Smooth muscle cell (in vitro differentiated cells): Measurements from ENCODE around the gene LRRC75A. TPM values are rescaled to one million over a fixed set of nuclear protein-coding genes. Genes with fewer than 3 reads are reported as not detected.

Experiments
- DNase-seq: peaks from one replicate; lab custom pipeline; 2025; ENCODE audit not compliant: unreplicated experiment; lab: John Stamatoyannopoulos, UW
- H2AFZ ChIP-seq: fragments of 200-600 bp; sonication (generic); 2 replicates; pipeline ENCODE4 v1.6.0; 2016; ENCODE audit warnings: antibody characterized with exemption, low read depth, mild to moderate bottlenecking
- H3F3A ChIP-seq: fragments of 200-600 bp; sonication (generic); 2 replicates; pipeline ENCODE4 v1.6.0; 2017; ENCODE audit warnings: antibody characterized with exemption, low read depth
- H3K27ac ChIP-seq: fragments of 200-600 bp; sonication (generic); 2 replicates; pipeline ENCODE4 v1.5.1; 2016; ENCODE audit warnings: low read depth, mild to moderate bottlenecking
- H3K27me3 ChIP-seq: fragments of 200-600 bp; sonication (generic); 2 replicates; pipeline ENCODE4 v1.6.1; 2016; ENCODE audit warnings: low read depth, mild to moderate bottlenecking
- H3K36me3 ChIP-seq: fragments of 200-600 bp; sonication (generic); 2 replicates; pipeline ENCODE4 v1.5.1; 2016; ENCODE audit warnings: low read depth
- H3K4me1 ChIP-seq: fragments of 200-600 bp; sonication (generic); 2 replicates; pipeline ENCODE4 v1.5.1; 2016; ENCODE audit warnings: low read depth
- H3K4me2 ChIP-seq: fragments of 200-600 bp; sonication (generic); 2 replicates; pipeline ENCODE4 v1.6.0; 2016; ENCODE audit warnings: mild to moderate bottlenecking
- H3K4me3 ChIP-seq: fragments of 200-600 bp; sonication (generic); 2 replicates; pipeline ENCODE4 v1.5.1; 2016; ENCODE audit warnings: mild to moderate bottlenecking
- H3K79me2 ChIP-seq: fragments of 200-600 bp; sonication (generic); 2 replicates; pipeline ENCODE4 v1.6.0; 2016; ENCODE audit warnings: low read depth, mild to moderate bottlenecking
- H3K9ac ChIP-seq: fragments of 200-600 bp; sonication (generic); 2 replicates; pipeline ENCODE4 v1.6.0; 2016; ENCODE audit warnings: low read depth
- H3K9me3 ChIP-seq: fragments of 200-600 bp; sonication (generic); replicated peaks from 2 replicates; pipeline ENCODE4 v1.5.1; 2016; ENCODE audit warnings: low read depth
- H4K20me1 ChIP-seq: fragments of 200-600 bp; sonication (generic); 2 replicates; pipeline ENCODE4 v1.6.0; 2016; ENCODE audit warnings: low read depth
- CTCF ChIP-seq: fragments of 200-600 bp; sonication (generic); IDR thresholded peaks from 2 replicates; pipeline ENCODE4 v1.5.1; 2017; ENCODE audit warnings: borderline replicate concordance, mild to moderate bottlenecking, antibody characterized with exemption; ENCODE audit not compliant: insufficient read depth, poor library complexity, severe bottlenecking
- WGBS: methylation state at CpG from one replicate; pipeline ENCODE4 v1.1.7; 2016; ENCODE audit warnings: low lambda C conversion rate; 5-methylcytosine and 5-hydroxymethylcytosine counted together
- polyA plus RNA-seq: library from polyadenylated mRNA; unstranded; fragments of >200 nt; fragmentation: Nextera tagmentation; extraction: Ambion mirVana; gene quantifications from 2 replicates; pipeline ENCODE4 v1.2.1, GENCODE V29; 2016
- total RNA-seq: library from RNA; depleted of rRNA; stranded (reverse); fragments of >200 nt; gene quantifications from 2 replicates; pipeline ENCODE4 v1.2.3, GENCODE V29; 2014

The LRRC75A gene
- total and polyA plus RNA-seq, 2 experiments from 2014 or later, result 0.76 to 2.2 TPM

- over 99% methylated on average over 8 of the region's 8 CpGs for WGBS
- Histone ChIP-seq H3K4me1 (peaks cover 29% of the 10 kb centered on the region), H4K20me1 (no peaks in the 10 kb centered on the region), H3K4me2 (no peak overlapping the region), H3K27ac (no peak overlapping the region), H3F3A (peaks cover 9% of the 10 kb centered on the region), H2AFZ (no peak overlapping the region), H3K9me3 (no peaks in the 10 kb centered on the region), H3K36me3 (no peaks in the 10 kb centered on the region), H3K9ac (no peak overlapping the region), H3K79me2 (no peaks in the 10 kb centered on the region), H3K27me3 (no peaks in the 10 kb centered on the region), H3K4me3 (no peak overlapping the region)
- no peak for TF ChIP-seq CTCF
- no peak for DNase-seq
Measured at GRCh38 chr17:16482253-16482652, 9.7 kb downstream of the LRRC75A start.

- no peak overlapping the region for H3K4me2 ChIP-seq
- H3K4me1 ChIP-seq, result peaks cover 22% of the 10 kb centered on the region
- no peak overlapping the region for H3K4me3 ChIP-seq
- H3K27ac ChIP-seq, result no peak overlapping the region
- H2AFZ ChIP-seq, result no peak overlapping the region
- H3F3A ChIP-seq, result peaks cover 9% of the 10 kb centered on the region
- WGBS, result 94% methylated on average over 6 of the region's 6 CpGs
- no peaks in the 10 kb centered on the region for H3K27me3 ChIP-seq
- DNase-seq, result no peak
- no peaks in the 10 kb centered on the region for H4K20me1 ChIP-seq
- TF ChIP-seq CTCF, result no peak
- no peaks in the 10 kb centered on the region for H3K36me3 ChIP-seq
- H3K9ac ChIP-seq, result no peak overlapping the region
- no peaks in the 10 kb centered on the region for H3K79me2 ChIP-seq
- H3K9me3 ChIP-seq, result no peaks in the 10 kb centered on the region
Measured at GRCh38 chr17:16480995-16481394, 11.0 kb downstream of the LRRC75A start.

GRCh38 chr17:16479264-16479663, 12.7 kb downstream of the LRRC75A start:
- Histone ChIP-seq H3K4me2 (no peak overlapping the region), H3K27ac (peak overlapping the region; percentile 82)

More at GRCh38 chr17:16479264-16479663, 12.7 kb downstream of the LRRC75A start:
- Histone ChIP-seq H3K9me3 (no peaks in the 10 kb centered on the region), H3F3A (peaks cover 9% of the 10 kb centered on the region), H3K79me2 (no peaks in the 10 kb centered on the region), H3K36me3 (no peaks in the 10 kb centered on the region), H4K20me1 (no peaks in the 10 kb centered on the region), H3K4me3 (no peak overlapping the region), H2AFZ (no peak overlapping the region), H3K9ac (no peak overlapping the region), H3K4me1 (peaks cover 10% of the 10 kb centered on the region), H3K27me3 (no peaks in the 10 kb centered on the region)
- 97% methylated on average over 2 of the region's 2 CpGs for WGBS
- no peak for TF ChIP-seq CTCF
- DNase-seq, result no peak
